Measurements from ENCODE around the gene ADAM11.

Gene ADAM11

GRCh38 chr17:44786551-44787081 lies 27.8 kb downstream of the ADAM11 start:
- Histone ChIP-seq H3K4me3 (ENCODE audit: low read length) (no peak overlapping the region), H3K4me2 (ENCODE audit: low read length) (no peak overlapping the region), H2BK15ac (replicated peaks; ENCODE audit: low read depth) (no peak overlapping the region), H2BK5ac (ENCODE audit: low read length) (no peak overlapping the region), H2AK5ac (ENCODE audit: low read length) (no peak overlapping the region), H3K4me1 (ENCODE audit: control insufficient read depth, low read depth, low read length) (peaks cover 2% of the 10 kb centered on the region), H3K56ac (ENCODE audit: low read length) (no peak overlapping the region), H3K27me3 (ENCODE audit: insufficient read depth, low read length, poor library complexity) (no peaks in the 10 kb centered on the region), H3K79me1 (ENCODE audit: low read length) (no peaks in the 10 kb centered on the region), H3K36me3 (ENCODE audit: control insufficient read depth, insufficient read depth, low read length) (no peaks in the 10 kb centered on the region), H3K27ac (ENCODE audit: low read depth, low read length) (no peak overlapping the region), H3K4ac (ENCODE audit: low read depth, low read length) (no peak overlapping the region), H3K79me2 (ENCODE audit: control insufficient read depth, insufficient read depth, low read length) (no peaks in the 10 kb centered on the region), H3K9ac (ENCODE audit: low read length) (no peak overlapping the region), H4K5ac (ENCODE audit: low read length) (no peak overlapping the region), H3K23ac (ENCODE audit: low read length) (no peak overlapping the region), H3K18ac (ENCODE audit: low read length) (no peak overlapping the region), H2BK120ac (ENCODE audit: low read depth, low read length) (no peak overlapping the region), H4K8ac (ENCODE audit: low read depth, low read length) (no peak overlapping the region)
- WGBS (ENCODE audit: extremely low coverage, insufficient coverage, low lambda C conversion rate) = no CpG with 5 or more reads among the region's 16 CpGs
- no peak for DNase-seq

DNA sequence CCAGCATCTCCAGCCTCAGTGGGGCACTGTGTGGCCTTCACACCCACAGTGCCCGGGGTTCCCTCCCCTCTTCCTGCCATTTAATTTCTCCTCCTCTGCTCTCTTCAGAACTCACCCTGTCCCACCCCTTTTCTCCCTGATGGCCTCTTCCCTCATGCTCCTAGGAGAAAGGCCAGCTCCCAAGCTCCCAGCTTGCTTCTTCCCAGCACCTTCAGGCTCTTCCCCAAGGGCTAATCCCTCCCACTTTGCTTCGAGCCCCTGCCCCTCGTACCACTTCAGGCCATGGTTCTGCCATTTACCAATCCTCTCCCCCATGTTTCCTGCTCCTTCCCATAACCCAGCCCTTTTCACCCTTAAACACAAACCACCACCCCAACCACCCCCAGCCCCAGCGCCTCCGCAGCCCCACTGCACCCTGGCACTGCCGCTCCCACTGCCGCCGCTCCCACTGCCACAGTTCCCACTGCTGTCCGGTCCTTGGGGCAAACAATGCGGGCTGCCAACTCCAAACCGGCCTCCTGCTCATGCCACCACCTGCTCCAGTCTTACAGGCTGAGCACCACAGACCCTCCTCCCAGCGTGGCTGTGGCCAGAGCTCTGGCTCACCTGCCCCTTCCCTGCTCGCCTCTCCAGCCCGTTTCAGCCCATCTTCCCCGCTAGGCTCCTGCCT lies 28.6 kb downstream of the ADAM11 start:
- Histone ChIP-seq H3K4me2 (ENCODE audit: low read length) (no peak overlapping the region), H3K79me2 (ENCODE audit: control insufficient read depth, insufficient read depth, low read length) (no peaks in the 10 kb centered on the region), H2BK5ac (ENCODE audit: low read length) (no peak overlapping the region), H4K8ac (ENCODE audit: low read depth, low read length) (no peak overlapping the region), H3K4ac (ENCODE audit: low read depth, low read length) (no peak overlapping the region), H3K36me3 (ENCODE audit: control insufficient read depth, insufficient read depth, low read length) (no peaks in the 10 kb centered on the region), H3K4me1 (ENCODE audit: control insufficient read depth, low read depth, low read length) (no peaks in the 10 kb centered on the region), H2BK15ac (replicated peaks; ENCODE audit: low read depth) (no peak overlapping the region), H3K18ac (ENCODE audit: low read length) (no peak overlapping the region), H3K9ac (ENCODE audit: low read length) (no peak overlapping the region), H3K27ac (ENCODE audit: low read depth, low read length) (no peak overlapping the region), H4K5ac (ENCODE audit: low read length) (no peak overlapping the region), H3K27me3 (ENCODE audit: insufficient read depth, low read length, poor library complexity) (no peaks in the 10 kb centered on the region), H2BK120ac (ENCODE audit: low read depth, low read length) (no peak overlapping the region), H3K56ac (ENCODE audit: low read length) (no peak overlapping the region), H3K79me1 (ENCODE audit: low read length) (no peaks in the 10 kb centered on the region), H3K23ac (ENCODE audit: low read length) (no peak overlapping the region), H3K4me3 (ENCODE audit: low read length) (no peak overlapping the region), H2AK5ac (ENCODE audit: low read length) (no peak overlapping the region)
- DNase-seq = no peak
- no CpG with 5 or more reads among the region's 15 CpGs for WGBS (ENCODE audit: extremely low coverage, insufficient coverage, low lambda C conversion rate)

DNA sequence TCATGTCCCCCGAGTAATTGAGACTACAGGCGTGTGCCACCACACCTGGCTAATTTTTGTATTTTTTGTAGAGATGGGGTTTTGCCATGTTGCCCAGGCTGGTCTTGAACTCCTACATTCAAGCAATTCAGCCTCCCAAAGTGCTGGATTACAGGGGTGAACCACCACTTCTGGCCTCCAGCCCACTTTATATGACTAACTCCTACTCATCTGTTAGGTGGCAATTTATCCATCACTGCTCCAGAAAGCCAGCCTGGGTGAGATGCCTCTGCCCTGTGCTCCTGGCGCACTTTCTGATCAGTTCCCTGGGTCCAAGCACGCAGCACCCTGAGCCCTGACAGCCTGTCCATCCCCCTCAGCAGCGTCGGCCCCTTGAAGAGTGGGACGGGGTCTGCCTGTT lies 29.4 kb downstream of the ADAM11 start:
- H3K4me2 ChIP-seq (ENCODE audit: low read length) = no peak overlapping the region
- H3K56ac ChIP-seq (ENCODE audit: low read length) = no peak overlapping the region
- H2BK15ac ChIP-seq (replicated peaks; ENCODE audit: low read depth) = no peak overlapping the region
- no peaks in the 10 kb centered on the region for H3K79me1 ChIP-seq (ENCODE audit: low read length)
- H3K9ac ChIP-seq (ENCODE audit: low read length) = no peak overlapping the region
- H3K4me3 ChIP-seq (ENCODE audit: low read length) = no peak overlapping the region
- H2AK5ac ChIP-seq (ENCODE audit: low read length) = no peak overlapping the region
- WGBS (ENCODE audit: extremely low coverage, insufficient coverage, low lambda C conversion rate) = no CpG with 5 or more reads among the region's 7 CpGs
- H3K23ac ChIP-seq (ENCODE audit: low read length) = no peak overlapping the region
- H2BK5ac ChIP-seq (ENCODE audit: low read length) = no peak overlapping the region
- DNase-seq = no peak
- H3K18ac ChIP-seq (ENCODE audit: low read length) = no peak overlapping the region
- no peaks in the 10 kb centered on the region for H3K79me2 ChIP-seq (ENCODE audit: control insufficient read depth, insufficient read depth, low read length)
- no peak overlapping the region for H2BK120ac ChIP-seq (ENCODE audit: low read depth, low read length)
- no peak overlapping the region for H3K27ac ChIP-seq (ENCODE audit: low read depth, low read length)
- no peak overlapping the region for H4K8ac ChIP-seq (ENCODE audit: low read depth, low read length)
- H3K4me1 ChIP-seq (ENCODE audit: control insufficient read depth, low read depth, low read length) = no peaks in the 10 kb centered on the region
- no peak overlapping the region for H4K5ac ChIP-seq (ENCODE audit: low read length)
- no peak overlapping the region for H3K4ac ChIP-seq (ENCODE audit: low read depth, low read length)
- H3K27me3 ChIP-seq (ENCODE audit: insufficient read depth, low read length, poor library complexity) = no peaks in the 10 kb centered on the region
- H3K36me3 ChIP-seq (ENCODE audit: control insufficient read depth, insufficient read depth, low read length) = no peaks in the 10 kb centered on the region

DNA sequence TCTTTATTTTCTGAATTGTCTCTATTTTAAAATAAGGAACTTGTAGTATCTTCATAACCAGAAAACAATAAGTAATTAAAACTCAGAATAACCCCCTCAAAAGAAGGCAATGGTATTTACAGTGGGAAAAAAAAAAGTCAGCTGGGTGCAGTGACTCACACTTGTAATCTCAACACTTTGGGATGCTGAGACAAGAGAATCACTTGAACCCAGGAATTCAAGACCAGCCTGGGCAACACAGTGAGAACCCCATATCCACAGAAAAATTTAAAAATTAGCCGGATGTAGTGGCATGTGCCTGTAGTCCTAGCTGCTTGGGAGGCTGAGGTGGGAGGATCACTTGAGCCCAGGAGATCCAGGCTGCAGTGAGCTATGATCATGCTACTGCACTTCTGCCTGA lies 33.5 kb downstream of the ADAM11 start:
- H3K4me2 ChIP-seq (ENCODE audit: low read length) = no peak overlapping the region
- no CpG with 5 or more reads among the region's 1 CpG for WGBS (ENCODE audit: extremely low coverage, insufficient coverage, low lambda C conversion rate)
- DNase-seq = no peak
- no peaks in the 10 kb centered on the region for H3K4me1 ChIP-seq (ENCODE audit: control insufficient read depth, low read depth, low read length)
- H3K27me3 ChIP-seq (ENCODE audit: insufficient read depth, low read length, poor library complexity) = no peaks in the 10 kb centered on the region
- no peak overlapping the region for H3K4ac ChIP-seq (ENCODE audit: low read depth, low read length)
- no peaks in the 10 kb centered on the region for H3K36me3 ChIP-seq (ENCODE audit: control insufficient read depth, insufficient read depth, low read length)
- H2BK5ac ChIP-seq (ENCODE audit: low read length) = no peak overlapping the region
- no peak overlapping the region for H2BK120ac ChIP-seq (ENCODE audit: low read depth, low read length)
- no peak overlapping the region for H3K9ac ChIP-seq (ENCODE audit: low read length)
- no peaks in the 10 kb centered on the region for H3K79me1 ChIP-seq (ENCODE audit: low read length)
- no peak overlapping the region for H3K27ac ChIP-seq (ENCODE audit: low read depth, low read length)
- no peak overlapping the region for H4K5ac ChIP-seq (ENCODE audit: low read length)
- H3K4me3 ChIP-seq (ENCODE audit: low read length) = no peak overlapping the region
- no peaks in the 10 kb centered on the region for H3K79me2 ChIP-seq (ENCODE audit: control insufficient read depth, insufficient read depth, low read length)
- no peak overlapping the region for H4K8ac ChIP-seq (ENCODE audit: low read depth, low read length)
- H3K23ac ChIP-seq (ENCODE audit: low read length) = no peak overlapping the region
- H3K56ac ChIP-seq (ENCODE audit: low read length) = no peak overlapping the region
- no peak overlapping the region for H2AK5ac ChIP-seq (ENCODE audit: low read length)
- H3K18ac ChIP-seq (ENCODE audit: low read length) = no peak overlapping the region
- H2BK15ac ChIP-seq (replicated peaks; ENCODE audit: low read depth) = no peak overlapping the region

GRCh38 chr17:44793885-44794842 lies 35.4 kb downstream of the ADAM11 start:
- Histone ChIP-seq H3K36me3 (ENCODE audit: control insufficient read depth, insufficient read depth, low read length) (no peaks in the 10 kb centered on the region), H3K4me1 (ENCODE audit: control insufficient read depth, low read depth, low read length) (no peaks in the 10 kb centered on the region), H3K56ac (ENCODE audit: low read length) (no peak overlapping the region), H4K8ac (ENCODE audit: low read depth, low read length) (no peak overlapping the region), H3K79me1 (ENCODE audit: low read length) (no peaks in the 10 kb centered on the region), H2AK5ac (ENCODE audit: low read length) (no peak overlapping the region), H2BK120ac (ENCODE audit: low read depth, low read length) (no peak overlapping the region), H2BK5ac (ENCODE audit: low read length) (no peak overlapping the region), H3K18ac (ENCODE audit: low read length) (no peak overlapping the region), H3K27ac (ENCODE audit: low read depth, low read length) (no peak overlapping the region), H4K5ac (ENCODE audit: low read length) (no peak overlapping the region), H3K27me3 (ENCODE audit: insufficient read depth, low read length, poor library complexity) (no peaks in the 10 kb centered on the region), H3K23ac (ENCODE audit: low read length) (no peak overlapping the region), H3K4ac (ENCODE audit: low read depth, low read length) (no peak overlapping the region), H2BK15ac (replicated peaks; ENCODE audit: low read depth) (no peak overlapping the region), H3K4me3 (ENCODE audit: low read length) (no peak overlapping the region), H3K4me2 (ENCODE audit: low read length) (no peak overlapping the region), H3K9ac (ENCODE audit: low read length) (no peak overlapping the region), H3K79me2 (ENCODE audit: control insufficient read depth, insufficient read depth, low read length) (no peaks in the 10 kb centered on the region)
- WGBS (ENCODE audit: extremely low coverage, insufficient coverage, low lambda C conversion rate) = no CpG with 5 or more reads among the region's 18 CpGs
- DNase-seq = no peak

All from mesendoderm (in vitro differentiated cells).